Measurements from ENCODE around the gene POFUT2.

GRCh38 chr21:45286671-45287437 is 841 bp downstream of the POFUT2 start:
- TF ChIP-seq CTCF (IDR thresholded peaks at IDR 0.05; ENCODE audit: low read length) (no peak), EZH2 (IDR thresholded peaks at IDR 0.05; ENCODE audit: borderline replicate concordance, low read length) (no peak)

Measured in OCI-LY1 (cell line).